Measurements from ENCODE around the gene SMAD9.

SMAD9 gene

DNA sequence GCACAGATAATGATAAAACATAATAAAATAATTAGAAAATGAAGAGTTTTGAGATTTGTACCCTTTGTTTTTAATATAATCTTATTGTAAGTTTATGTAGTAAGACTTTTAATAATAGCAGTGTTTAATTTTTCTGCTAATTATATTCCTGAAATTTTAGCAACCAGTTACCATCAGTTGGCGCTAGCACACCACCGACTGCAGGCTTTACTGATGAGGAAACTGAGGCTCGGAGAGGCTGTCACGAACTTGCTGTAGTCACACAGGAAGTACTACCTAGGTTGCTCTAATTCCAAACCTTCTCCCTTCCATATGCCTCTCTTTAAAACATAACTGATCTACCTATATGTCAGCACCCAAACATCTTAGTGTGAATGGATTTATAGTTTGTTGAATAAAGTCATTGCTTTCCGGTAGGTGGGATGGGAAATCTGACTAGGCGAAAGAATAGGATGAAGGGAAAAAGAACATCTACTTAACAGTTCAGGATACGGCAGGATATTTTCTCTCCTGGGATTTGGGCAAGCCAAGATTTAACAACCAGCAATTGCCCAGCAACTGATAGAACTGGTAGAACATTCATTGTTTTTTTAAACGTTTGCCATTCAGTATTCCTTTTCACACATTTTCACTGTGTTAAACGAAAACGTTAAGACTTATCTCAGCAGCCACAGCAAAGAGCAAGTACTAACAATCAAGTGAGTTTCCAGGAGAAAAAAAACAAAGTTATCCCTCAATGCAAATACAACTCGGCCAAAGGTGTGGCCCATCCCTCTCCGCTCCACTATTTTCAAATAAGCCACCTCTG lies 101.8 kb downstream of the SMAD9 start:
- no peak for DNase-seq (ENCODE audit: low read depth in 2 of 2)

DNA sequence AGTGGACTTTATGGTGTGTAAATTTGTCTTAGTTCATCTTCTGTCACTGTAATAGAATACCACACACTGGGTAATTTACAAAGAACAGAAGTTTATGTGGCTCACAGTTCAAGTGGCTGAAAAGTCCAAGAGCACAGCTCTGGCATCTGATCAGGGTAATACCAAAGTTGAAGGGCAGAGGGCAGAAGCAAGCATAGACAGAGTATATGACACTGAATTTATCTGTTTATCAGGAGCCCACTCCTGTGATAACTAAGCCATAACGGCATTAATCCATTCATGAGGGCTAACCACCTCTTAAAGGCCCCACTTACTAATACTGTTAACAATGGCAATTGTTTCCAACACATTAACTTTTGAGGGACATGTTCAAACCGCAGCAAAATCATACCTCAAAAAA lies 105.0 kb downstream of the SMAD9 start:
- DNase-seq (ENCODE audit: low read depth in 2 of 2) = no peak

DNA sequence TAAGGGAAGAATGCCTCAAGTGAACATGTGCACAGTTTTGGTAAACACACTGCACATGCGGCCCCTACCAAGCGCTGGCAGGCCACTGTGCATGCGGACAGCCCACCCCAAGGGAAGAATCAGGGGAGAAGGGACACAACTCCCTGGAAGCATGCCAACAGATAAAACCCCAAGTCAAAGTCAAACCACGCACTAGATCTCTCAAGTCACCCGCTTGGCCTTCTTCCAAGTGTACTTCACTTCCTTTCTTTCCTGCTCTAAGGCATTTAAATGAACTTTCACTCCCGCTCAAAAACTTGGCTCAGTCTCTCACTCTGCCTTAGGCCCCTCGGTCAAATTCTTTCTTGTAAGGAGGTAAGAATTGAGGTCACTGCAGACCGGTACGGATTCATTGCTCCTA lies 105.6 kb downstream of the SMAD9 start:
- no peak for DNase-seq (ENCODE audit: low read depth in 2 of 2)

DNA sequence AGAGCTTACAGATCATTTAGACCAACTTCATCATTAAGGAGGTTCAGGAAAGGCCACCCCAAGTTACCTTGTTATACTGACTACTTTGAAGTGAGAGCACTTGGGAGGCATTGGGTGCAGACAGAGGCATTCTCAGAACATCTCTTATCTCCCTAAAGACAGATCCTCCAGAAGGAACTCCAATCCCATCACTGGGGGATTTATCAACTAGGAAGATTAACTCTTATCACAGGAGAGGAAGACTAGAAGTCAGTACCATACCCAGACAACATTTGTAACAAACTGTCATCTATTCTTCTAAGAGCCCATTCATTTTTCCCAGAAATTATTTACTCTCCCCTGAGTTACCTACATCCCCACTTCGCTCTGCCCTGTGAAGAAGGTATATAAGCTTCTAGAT lies 106.8 kb downstream of the SMAD9 start:
- DNase-seq (ENCODE audit: low read depth in 2 of 2) = no peak

DNA sequence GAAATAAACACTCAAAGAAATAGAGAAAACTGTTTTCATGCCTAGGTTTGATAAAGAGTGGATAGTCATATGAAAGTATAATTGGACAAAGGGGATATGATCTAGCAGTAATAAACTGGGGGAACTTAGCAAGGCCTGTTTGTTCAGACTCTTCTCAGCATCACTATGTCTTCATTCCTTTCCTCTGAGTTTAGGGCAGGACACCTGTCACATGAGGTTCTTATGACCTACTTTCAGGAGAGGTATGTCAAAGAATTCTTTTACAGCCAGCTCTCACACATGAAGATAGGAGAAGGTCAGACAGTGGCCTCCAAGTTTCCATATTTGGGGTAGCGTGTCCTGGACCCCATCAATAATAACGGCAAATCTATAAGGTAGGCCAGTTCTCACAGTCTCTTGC lies 112.4 kb downstream of the SMAD9 start:
- no peak for DNase-seq (ENCODE audit: low read depth in 2 of 2)

DNA sequence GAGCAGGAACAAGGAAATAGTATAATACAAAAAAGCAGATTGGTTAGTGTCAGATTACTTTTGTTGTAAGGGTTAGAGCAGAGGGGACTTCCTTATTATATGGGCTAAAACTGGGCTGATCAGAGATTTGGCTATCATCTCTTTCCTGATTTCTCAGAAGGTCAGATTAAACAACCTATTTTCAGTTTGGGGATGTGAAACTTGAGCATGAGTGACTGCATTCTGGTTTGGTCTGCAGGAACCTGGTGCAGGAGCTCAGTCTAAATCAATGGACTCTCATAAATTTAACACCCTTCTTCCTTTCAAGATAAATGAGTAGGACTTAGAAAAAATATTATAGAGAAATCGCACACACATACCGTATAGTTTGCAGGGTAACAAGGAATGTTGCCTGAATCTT lies 113.9 kb downstream of the SMAD9 start:
- DNase-seq (ENCODE audit: low read depth in 2 of 2) = no peak

DNA sequence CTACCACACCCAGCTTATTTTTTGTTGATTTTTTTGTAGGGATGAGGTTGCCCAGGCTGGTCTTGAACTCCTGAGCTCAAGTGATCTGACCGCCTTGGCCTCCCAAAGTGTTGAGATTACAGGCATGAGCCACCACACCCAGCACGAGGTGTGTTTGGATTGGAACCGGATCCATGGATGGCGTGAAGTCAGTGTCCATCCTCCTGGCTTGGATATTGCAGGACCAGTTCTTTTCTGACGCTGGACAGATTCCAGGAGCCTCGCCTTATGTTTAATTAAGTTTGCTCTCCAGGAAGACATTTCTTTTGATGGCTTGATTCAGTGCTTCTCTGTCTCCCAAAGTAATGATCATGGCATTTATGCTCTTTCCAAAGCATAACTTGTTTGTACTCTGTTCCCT lies 115.5 kb downstream of the SMAD9 start:
- DNase-seq (ENCODE audit: low read depth in 2 of 2) = no peak

DNA sequence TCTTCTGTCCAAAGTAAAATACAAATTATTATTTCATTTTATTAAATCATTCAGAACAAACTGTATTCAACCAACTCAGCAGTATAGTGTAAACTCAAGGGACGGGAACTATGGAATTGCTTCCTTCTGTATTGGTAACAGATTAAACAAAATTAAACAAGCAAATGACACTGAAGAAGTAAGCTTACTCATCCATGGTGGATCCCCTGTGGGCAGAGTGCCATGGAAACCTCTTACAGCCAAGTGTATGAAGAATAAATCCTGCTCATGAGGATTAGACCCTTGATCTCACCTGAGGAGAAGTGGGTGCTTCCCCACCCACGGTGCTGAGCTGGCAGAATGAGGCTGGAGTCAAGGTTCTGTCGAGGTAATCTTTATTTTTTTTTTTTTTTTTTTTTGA lies 119.0 kb downstream of the SMAD9 start:
- DNase-seq (ENCODE audit: low read depth in 2 of 2) = no peak

DNA sequence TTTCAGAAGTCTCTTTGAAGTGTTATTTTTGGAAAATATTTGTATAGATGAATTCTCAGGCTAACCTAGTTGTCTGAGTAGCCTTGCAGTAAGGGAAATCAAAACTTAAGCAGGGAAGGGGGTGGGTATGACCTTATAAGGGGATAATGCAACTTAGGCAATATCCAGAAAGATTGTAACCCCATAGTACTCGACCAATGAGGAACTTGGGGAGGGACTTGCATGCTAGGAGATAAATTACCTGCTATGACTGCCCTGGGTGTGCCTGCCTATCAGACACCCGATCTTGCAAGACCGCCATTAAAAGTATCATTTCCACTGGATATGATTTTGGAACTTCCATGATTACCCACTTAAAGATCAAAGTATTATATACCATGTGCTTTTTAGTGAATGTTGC lies 124.0 kb downstream of the SMAD9 start:
- no peak for DNase-seq (ENCODE audit: low read depth in 2 of 2)

DNA sequence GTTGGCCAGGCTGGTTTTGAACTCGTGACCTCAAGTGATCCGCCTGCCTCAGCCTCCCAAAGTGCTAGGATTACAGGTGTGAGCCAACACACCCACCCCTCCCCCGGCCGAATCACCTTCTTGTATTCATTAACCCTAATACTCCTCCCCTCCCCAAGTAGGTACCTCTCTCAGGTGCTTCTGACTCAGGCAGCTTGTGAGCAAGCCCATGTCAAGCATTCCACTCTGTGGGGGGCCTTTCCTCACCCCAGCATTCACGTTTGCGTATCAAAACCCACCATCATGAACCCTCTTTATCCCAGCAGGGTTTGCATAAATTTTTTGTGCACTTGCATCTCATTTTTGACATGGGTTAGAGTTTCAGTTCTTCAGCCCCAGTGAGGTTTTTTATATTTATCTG lies 124.6 kb downstream of the SMAD9 start:
- no peak for DNase-seq (ENCODE audit: low read depth in 2 of 2)

Data from fibroblast of skin of left quadriceps (primary cell).